ENCODE measurements around the gene OGDHL. TPM values are rescaled to one million over a fixed set of nuclear protein-coding genes. Genes with fewer than 3 reads are reported as not detected.

The OGDHL gene
- polyA plus RNA-seq, 1 donor from 2014 or later, result 40.7 TPM

GRCh38 chr10:49745756-49746155, 16.4 kb downstream of the OGDHL start:
- Histone ChIP-seq H3K27me3 (ENCODE audit: insufficient read depth, low read depth, low read length) (no peaks in the 10 kb centered on the region), H3K9ac (ENCODE audit: low read length) (no peak overlapping the region), H3K4me3 (ENCODE audit: low read length) (no peak overlapping the region), H3K36me3 (ENCODE audit: insufficient read depth, low read length) (no peaks in the 10 kb centered on the region), H4K20me1 (ENCODE audit: insufficient read depth) (no peaks in the 10 kb centered on the region), H3F3A (ENCODE audit: insufficient read depth, low read length, poor library complexity, severe bottlenecking) (no peaks in the 10 kb centered on the region), H3K27ac (ENCODE audit: low read length) (no peak overlapping the region), H3K9me2 (ENCODE audit: insufficient read depth, low read length) (no peaks in the 10 kb centered on the region), H3K4me2 (ENCODE audit: low read length) (no peak overlapping the region), H3K9me3 (ENCODE audit: low read length) (no peaks in the 10 kb centered on the region), H2AFZ (ENCODE audit: low read depth, low read length) (no peak overlapping the region), H3K79me2 (replicated peaks; ENCODE audit: insufficient read depth, low read length) (no peaks in the 10 kb centered on the region)
- no peak for TF ChIP-seq POLR2AphosphoS5 (IDR thresholded peaks at IDR 0.05)
- no peak for TF ChIP-seq SMC3 (conservative IDR thresholded peaks at IDR 0.05; ENCODE audit: poor library complexity)
- TF ChIP-seq EZH2 (IDR thresholded peaks at IDR 0.05; ENCODE audit: borderline replicate concordance, insufficient read depth, low read length, poor library complexity, severe bottlenecking), result no peak
- TF ChIP-seq EP300 (conservative IDR thresholded peaks at IDR 0.05; ENCODE audit: poor library complexity, severe bottlenecking), result no peak
- TF ChIP-seq RAD21 (conservative IDR thresholded peaks at IDR 0.05), result no peak
- TF ChIP-seq CTCF (IDR thresholded peaks at IDR 0.05; ENCODE audit: poor library complexity, severe bottlenecking), result no peak
- no peak for TF ChIP-seq TAF1 (IDR thresholded peaks at IDR 0.05; ENCODE audit: low read depth)
- TF ChIP-seq REST (IDR thresholded peaks at IDR 0.05; ENCODE audit: borderline replicate concordance), result no peak
- TF ChIP-seq MXI1 (conservative IDR thresholded peaks at IDR 0.05; ENCODE audit: poor library complexity, severe bottlenecking), result no peak

GRCh38 chr10:49744924-49745605, 17.1 kb downstream of the OGDHL start:
- H2AFZ ChIP-seq (ENCODE audit: low read depth, low read length), result no peak overlapping the region
- no peaks in the 10 kb centered on the region for H3F3A ChIP-seq (ENCODE audit: insufficient read depth, low read length, poor library complexity, severe bottlenecking)
- no peaks in the 10 kb centered on the region for H3K79me2 ChIP-seq (replicated peaks; ENCODE audit: insufficient read depth, low read length)
- H3K9me3 ChIP-seq (ENCODE audit: low read length), result no peaks in the 10 kb centered on the region
- no peaks in the 10 kb centered on the region for H3K9me2 ChIP-seq (ENCODE audit: insufficient read depth, low read length)
- H3K4me2 ChIP-seq (ENCODE audit: low read length), result no peak overlapping the region
- H3K27me3 ChIP-seq (ENCODE audit: insufficient read depth, low read depth, low read length), result no peaks in the 10 kb centered on the region
- no peaks in the 10 kb centered on the region for H4K20me1 ChIP-seq (ENCODE audit: insufficient read depth)
- no peak overlapping the region for H3K9ac ChIP-seq (ENCODE audit: low read length)
- H3K4me3 ChIP-seq (ENCODE audit: low read length), result no peak overlapping the region
- no peaks in the 10 kb centered on the region for H3K36me3 ChIP-seq (ENCODE audit: insufficient read depth, low read length)
- no peak overlapping the region for H3K27ac ChIP-seq (ENCODE audit: low read length)
- TF ChIP-seq SMC3 (conservative IDR thresholded peaks at IDR 0.05; ENCODE audit: poor library complexity) (no peak), CTCF (IDR thresholded peaks at IDR 0.05; ENCODE audit: poor library complexity, severe bottlenecking) (no peak), RAD21 (conservative IDR thresholded peaks at IDR 0.05) (no peak), EZH2 (IDR thresholded peaks at IDR 0.05; ENCODE audit: borderline replicate concordance, insufficient read depth, low read length, poor library complexity, severe bottlenecking) (no peak), EP300 (conservative IDR thresholded peaks at IDR 0.05; ENCODE audit: poor library complexity, severe bottlenecking) (no peak), TAF1 (IDR thresholded peaks at IDR 0.05; ENCODE audit: low read depth) (no peak), POLR2AphosphoS5 (IDR thresholded peaks at IDR 0.05) (no peak), REST (IDR thresholded peaks at IDR 0.05; ENCODE audit: borderline replicate concordance) (no peak), MXI1 (conservative IDR thresholded peaks at IDR 0.05; ENCODE audit: poor library complexity, severe bottlenecking) (no peak)

Measured in neural cell (in vitro differentiated cells).